Right lobe of liver (tissue), 4 donors: ENCODE measurements around the gene CD320.

Experiments
- CTCF ChIP-seq, 4 donors: fragments of 200-600 bp in 3 of 4; fragments of 450-650 bp in 1 of 4; IDR thresholded peaks; one replicate each; pipeline versions ENCODE4 v1.5.1 to v1.8.0; 2016 to 2022; ENCODE audit warnings: antibody characterized with exemption in 4 of 4, mild to moderate bottlenecking in 2 of 4
- POLR2A ChIP-seq: fragments of 450-650 bp; IDR thresholded peaks from one replicate; pipeline ENCODE4 v1.6.1; 2017; ENCODE audit warnings: antibody characterized with exemption, mild to moderate bottlenecking
- donor health status: DM: no; HTN: no; CAD: no.
- donor health status: DM: no; HTN: no; CAD: no.
- donor health status: DM: no; HTN: yes; CAD: no.

GRCh38 chr19:8357007-8357521 lies 48.9 kb upstream of the CD320 start:
- TF ChIP-seq CTCF (IDR thresholded peaks at IDR 0.05) (no peak), POLR2A (no peak)
